Testis (tissue), 2 donors: ENCODE data around the gene ARL3.
"Not testable (repeated sequence)": the region's sequence is repeated elsewhere in the genome, so short reads cannot be mapped to it uniquely, and the experiment has no call there.

Source experiments
- CTCF ChIP-seq, 3 experiments: fragments of 450-650 bp in 2 of 3; fragments of 200-600 bp in 1 of 3; sonication (generic) in 1 of 3; IDR thresholded peaks; one replicate each; pipeline ENCODE4 v1.5.1; 2016 to 2019; ENCODE audit warnings: antibody characterized with exemption in 3 of 3, mild to moderate bottlenecking in 2 of 3, moderate library complexity in 1 of 3
- POLR2A ChIP-seq: fragments of 450-650 bp; IDR thresholded peaks from one replicate; pipeline ENCODE4 v1.6.1; 2017; ENCODE audit warnings: antibody characterized with exemption, mild to moderate bottlenecking, moderate library complexity

- not testable (repeated sequence) for TF ChIP-seq CTCF (IDR thresholded peaks at IDR 0.05); POLR2A
These were observed 46.8 kb downstream of the ARL3 start for GRCh38 chr10:102667411-102667810.
